GM21576 (cell line): ENCODE data around the gene PSMD14.

Experiments
- ATAC-seq: cut with Tn5 transposase; IDR thresholded peaks from one replicate; pipeline ENCODE4 v1.9.1; 2021; ENCODE audit warnings: mild to moderate bottlenecking, moderate library complexity; ENCODE audit not compliant: unreplicated experiment

PSMD14 gene

DNA sequence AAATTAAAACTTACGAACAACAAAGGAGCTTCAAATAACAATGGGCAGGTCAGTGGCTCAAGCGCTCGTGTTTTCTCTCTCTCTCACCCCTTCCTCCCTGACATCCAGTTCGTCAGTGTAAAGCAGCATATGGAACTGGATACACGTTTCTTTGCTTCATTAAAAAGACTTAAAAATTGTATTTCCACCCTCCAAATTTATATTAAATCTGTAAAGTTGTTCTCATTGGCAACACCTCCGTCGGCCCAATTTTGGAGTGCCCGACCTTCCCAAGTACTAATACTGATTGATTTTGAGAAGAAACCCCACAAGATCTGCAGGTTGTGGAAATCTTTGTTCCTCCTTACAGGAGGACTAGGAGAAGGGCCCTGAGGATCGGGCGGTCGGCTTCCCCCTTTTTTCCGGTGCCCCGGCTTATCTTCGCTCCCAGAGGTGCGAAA lies 110.1 kb downstream of the PSMD14 start:
- no peak for ATAC-seq

DNA sequence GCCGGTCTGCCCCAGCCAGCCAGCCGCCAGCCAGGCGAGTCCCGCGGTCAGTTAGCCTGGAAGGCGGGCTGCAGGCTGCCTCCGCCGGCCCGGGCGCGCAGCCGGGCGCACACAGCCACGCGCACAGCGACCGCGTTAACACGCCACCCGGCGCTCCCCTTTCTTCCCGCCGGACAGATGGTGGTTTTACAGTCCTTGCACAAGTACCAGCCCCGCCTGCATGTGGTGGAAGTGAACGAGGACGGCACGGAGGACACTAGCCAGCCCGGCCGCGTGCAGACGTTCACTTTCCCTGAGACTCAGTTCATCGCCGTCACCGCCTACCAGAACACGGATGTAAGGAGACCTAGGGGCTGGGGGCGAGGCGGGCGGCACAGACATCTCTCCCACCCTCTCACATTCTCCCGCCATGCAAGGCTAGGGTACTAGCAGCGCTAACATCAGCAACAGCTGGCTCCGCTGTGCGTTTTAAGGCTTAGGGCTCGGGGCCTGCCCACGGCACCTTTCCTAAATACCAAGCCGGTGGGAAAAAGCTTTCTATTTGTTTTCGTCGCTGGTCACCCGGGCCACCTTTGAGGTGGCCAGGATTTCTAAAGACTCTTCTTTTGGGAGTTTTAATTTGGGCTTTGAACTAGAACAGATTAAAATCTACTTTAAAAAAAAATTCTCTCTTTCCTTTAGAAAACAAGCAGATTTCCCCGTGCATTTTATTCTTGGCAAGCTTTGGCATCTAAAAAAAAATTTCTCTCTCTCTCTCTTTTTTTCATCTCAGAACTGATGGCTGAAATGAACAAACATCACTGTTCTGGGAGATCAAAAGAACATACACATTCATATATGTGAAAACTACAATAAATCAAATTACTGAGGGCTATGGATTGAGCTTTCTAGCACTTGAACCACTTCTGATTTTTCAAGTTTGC lies 110.8 kb downstream of the PSMD14 start:
- no peak for ATAC-seq

DNA sequence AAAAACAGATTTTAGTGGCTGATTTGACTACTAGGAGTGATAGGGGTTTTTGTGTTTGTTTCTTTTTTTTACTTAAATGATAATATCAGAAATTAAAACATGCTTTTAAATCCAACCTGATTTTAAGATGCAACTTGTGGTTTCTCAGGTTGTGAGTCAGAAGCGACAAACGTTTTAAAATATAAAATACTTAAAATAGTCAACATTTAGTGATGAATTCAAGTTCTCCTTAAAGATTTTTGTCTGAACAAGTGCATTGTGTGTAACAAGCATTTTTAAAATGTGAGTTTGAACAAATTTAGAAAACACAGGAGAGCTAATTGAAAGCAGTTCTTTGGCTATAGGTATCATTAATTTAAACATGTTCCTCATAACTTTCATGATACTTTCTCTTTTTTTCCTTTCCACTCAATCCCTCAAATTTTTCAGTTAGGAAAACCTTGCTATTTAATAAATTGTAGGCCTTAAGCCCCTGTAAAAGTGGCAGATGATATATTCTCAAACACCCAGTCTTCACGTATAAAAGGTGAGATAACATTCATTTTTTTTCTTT lies 111.5 kb downstream of the PSMD14 start:
- no peak for ATAC-seq

DNA sequence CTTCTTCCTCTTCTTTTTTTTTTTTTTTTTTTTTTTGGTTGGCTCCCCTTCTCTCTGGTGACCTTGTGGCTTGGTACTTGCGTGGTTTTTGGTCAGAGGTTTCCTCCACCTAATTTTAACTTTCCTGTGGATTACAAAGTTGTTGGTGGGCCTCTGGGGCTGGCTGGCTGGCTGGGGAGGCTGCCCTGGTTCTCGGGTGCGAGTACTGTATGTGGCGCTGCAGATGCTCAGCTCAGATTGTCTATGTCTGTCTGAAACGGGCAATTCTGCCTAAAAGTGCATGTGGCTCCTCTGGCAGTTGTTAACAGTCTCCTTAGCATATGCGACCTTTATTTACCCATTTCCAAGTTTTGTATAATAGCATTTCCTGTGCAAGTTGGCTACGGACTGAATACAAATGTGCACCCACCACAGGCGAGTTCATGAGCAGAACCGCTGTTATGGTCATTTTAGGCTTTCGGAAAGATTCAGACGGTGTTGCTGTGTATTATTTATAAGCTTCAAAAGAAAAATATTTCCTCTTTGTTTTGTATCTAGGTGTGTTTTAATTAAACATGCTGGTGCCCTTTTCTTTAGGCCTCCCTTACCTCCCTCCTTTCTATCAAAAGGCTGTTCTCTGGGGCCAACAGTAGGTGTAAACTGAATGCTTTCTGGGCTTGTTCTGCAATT lies 112.3 kb downstream of the PSMD14 start:
- ATAC-seq: no peak

DNA sequence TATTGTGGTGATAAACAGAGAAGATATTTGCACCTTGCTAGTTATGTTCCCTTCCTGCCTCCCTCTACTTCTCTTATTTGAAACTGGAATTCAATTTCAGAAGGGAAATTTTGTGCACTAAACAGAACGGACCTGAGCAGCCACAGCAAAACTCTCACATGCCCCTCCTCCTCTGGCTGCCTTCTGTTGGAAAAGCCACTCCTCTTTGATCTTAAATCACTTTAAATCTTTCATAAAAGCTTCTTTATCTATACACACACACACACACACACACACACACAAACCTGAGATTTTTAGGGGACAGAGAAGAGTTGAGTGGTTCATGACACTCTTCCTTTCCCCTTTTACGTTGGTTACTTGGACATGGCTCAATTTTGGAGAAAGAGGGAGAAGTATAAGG lies 113.5 kb downstream of the PSMD14 start:
- no peak for ATAC-seq

DNA sequence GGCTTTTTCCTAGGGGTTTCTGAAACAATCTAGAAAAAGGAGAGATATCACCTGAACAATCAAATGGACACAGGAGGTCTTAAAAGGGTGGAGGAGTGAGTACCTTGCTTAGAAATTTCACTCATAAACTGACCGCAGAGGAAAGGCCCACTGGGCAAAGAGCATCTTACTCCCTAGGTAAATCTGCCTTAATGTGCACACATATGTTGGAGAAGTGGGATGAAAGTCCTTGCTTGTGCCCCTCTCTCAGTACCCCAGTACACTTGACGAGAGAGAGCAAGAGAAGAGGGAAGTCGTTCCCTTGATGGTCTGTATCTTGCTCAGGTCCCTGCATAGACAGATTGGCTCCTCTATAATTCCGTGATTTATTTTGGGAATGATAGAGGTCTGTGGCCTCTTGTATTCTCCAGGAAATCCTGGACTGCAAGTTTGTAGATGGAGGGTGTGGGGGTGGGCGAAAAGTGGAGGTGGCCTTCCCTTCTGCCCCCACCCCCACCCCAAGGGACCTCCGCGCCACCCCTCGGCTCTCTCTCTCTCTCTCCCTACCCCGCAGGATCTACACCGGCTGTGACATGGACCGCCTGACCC lies 114.7 kb downstream of the PSMD14 start:
- no peak for ATAC-seq

DNA sequence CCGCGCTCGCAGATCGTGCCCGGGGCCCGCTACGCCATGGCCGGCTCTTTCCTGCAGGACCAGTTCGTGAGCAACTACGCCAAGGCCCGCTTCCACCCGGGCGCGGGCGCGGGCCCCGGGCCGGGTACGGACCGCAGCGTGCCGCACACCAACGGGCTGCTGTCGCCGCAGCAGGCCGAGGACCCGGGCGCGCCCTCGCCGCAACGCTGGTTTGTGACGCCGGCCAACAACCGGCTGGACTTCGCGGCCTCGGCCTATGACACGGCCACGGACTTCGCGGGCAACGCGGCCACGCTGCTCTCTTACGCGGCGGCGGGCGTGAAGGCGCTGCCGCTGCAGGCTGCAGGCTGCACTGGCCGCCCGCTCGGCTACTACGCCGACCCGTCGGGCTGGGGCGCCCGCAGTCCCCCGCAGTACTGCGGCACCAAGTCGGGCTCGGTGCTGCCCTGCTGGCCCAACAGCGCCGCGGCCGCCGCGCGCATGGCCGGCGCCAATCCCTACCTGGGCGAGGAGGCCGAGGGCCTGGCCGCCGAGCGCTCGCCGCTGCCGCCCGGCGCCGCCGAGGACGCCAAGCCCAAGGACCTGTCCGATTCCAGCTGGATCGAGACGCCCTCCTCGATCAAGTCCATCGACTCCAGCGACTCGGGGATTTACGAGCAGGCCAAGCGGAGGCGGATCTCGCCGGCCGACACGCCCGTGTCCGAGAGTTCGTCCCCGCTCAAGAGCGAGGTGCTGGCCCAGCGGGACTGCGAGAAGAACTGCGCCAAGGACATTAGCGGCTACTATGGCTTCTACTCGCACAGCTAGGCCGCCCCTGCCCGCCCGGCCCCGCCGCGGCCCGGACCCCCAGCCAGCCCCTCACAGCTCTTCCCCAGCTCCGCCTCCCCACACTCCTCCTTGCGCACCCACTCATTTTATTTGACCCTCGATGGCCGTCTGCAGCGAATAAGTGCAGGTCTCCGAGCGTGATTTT lies 115.5 kb downstream of the PSMD14 start:
- ATAC-seq: no peak

DNA sequence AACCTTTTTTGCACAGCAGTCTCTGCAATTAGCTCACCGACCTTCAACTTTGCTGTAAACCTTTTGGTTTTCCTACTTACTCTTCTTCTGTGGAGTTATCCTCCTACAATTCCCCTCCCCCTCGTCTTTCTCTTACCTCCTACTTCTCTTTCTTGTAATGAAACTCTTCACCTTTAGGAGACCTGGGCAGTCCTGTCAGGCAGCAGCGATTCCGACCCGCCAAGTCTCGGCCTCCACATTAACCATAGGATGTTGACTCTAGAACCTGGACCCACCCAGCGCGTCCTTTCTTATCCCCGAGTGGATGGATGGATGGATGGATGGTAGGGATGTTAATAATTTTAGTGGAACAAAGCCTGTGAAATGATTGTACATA lies 116.2 kb downstream of the PSMD14 start:
- no peak for ATAC-seq

DNA sequence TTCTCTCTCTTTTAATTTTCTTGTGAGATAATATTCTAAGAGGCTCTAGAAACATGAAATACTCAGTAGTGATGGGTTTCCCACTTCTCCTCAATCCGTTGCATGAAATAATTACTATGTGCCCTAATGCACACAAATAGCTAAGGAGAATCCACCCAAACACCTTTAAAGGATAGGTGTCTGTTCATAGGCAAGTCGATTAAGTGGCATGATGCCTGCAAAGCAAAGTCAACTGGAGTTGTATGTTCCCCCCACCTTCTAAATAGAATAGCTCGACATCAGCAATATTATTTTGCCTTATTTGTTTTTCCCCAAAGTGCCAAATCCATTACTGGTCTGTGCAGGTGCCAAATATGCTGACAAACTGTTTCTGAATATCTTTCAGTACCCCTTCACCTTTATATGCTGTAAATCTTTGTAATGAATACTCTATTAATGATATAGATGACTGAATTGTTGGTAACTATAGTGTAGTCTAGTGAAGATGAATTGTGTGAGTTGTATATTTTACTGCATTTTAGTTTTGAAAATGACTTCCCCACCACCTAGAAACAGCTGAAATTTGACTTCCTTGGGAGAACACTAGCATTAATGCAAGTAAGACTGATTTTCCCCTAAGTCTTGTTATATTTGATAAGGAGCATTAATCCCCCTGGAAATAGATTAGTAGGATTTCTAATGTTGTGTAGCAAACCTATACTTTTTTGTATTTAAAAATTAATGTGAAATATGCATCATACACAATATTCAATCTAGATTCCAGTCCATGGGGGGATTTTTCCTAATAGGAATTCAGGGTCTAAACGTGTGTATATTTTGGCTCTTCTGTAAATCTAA lies 116.9 kb downstream of the PSMD14 start:
- ATAC-seq: no peak

DNA sequence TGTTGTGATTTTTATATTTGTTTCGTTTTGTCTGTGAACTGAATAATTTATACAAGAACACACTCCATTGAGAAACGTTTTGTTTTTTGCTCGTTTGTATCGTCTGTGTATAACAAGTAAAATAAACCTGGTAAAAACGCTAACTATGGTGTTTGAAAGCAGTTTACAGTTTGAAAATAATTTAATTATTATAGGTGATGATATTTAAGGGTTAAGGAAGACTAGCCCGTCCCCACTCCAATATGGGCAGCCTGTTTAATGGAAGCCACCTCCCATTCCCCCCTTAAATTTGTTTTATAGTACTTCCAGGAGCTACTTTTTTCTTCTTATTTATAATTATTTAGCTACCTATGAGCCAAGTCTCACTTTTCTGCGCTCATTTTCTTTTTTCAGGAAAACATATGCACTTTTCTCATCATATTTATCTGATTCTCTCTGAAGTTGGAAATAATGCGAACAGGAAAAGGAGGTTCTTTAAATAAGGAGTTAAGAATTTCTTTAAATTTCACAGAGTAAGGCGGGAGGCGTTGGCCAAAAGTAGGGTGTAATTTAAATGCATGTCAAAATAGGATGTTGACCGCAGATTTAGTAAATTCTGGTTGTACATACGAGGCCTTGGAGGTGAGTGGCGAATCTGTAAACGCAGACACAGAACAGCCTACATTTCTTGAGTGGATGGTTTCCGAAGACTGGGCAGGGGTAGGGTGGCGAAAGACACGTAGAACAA lies 117.7 kb downstream of the PSMD14 start:
- no peak for ATAC-seq

DNA sequence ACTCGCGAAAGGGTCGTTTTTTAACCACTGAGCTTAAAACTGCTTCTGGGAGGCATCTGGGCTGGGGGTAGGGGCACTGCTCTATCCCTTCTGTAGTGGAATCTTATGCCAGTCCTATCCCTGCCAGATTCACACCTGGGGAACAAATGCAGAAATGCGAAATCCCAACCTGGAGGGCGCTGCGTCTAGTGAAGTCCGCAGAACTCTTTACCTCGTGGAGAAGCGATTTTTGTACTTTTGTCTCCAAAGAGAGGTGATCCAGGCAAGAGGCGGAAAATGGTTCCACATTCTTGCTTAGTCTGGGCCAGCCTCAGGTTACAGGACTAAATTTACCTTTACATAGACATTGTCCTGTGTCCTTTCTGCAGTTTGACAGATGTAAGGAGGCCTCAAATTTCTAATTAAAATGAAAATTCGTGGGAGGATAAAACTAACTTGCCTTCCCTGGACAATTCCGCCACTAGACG lies 118.3 kb downstream of the PSMD14 start:
- ATAC-seq: no peak

DNA sequence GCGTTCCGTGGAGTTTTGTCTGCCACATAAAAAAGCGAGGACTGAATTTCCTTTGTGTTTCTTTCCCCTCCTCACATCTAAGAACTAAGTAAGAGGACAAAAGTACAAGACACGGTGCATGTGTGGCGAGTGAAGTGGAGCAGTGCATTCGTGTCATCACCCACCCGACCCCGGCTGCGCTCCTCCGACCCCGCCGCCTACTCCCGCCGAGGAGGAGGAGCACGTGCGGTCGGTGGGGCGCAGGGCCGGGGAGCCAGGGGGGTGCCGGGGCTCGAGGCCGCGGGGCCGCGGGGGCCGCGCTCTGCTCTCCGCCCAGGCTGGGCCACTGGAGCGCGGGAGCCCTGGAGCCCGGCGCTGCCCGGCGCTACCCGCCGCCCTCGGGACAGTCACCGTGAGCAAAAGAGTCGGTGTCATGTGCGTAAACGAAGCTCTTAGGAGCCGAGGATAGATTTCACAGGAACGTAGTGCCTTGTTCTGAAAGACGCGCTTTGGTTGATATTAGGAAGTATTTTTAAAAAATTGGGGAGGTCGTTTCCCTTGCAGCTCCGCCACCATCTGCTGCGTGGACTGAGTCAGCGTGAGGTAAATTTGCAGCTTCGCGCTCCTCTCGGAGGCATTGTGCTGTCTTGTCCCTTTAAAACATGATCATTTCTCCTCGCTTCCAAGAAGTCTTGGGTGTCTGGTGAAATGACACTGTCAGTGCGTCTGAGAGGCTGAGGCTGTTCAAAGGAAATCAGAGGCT lies 118.9 kb downstream of the PSMD14 start:
- no peak for ATAC-seq

DNA sequence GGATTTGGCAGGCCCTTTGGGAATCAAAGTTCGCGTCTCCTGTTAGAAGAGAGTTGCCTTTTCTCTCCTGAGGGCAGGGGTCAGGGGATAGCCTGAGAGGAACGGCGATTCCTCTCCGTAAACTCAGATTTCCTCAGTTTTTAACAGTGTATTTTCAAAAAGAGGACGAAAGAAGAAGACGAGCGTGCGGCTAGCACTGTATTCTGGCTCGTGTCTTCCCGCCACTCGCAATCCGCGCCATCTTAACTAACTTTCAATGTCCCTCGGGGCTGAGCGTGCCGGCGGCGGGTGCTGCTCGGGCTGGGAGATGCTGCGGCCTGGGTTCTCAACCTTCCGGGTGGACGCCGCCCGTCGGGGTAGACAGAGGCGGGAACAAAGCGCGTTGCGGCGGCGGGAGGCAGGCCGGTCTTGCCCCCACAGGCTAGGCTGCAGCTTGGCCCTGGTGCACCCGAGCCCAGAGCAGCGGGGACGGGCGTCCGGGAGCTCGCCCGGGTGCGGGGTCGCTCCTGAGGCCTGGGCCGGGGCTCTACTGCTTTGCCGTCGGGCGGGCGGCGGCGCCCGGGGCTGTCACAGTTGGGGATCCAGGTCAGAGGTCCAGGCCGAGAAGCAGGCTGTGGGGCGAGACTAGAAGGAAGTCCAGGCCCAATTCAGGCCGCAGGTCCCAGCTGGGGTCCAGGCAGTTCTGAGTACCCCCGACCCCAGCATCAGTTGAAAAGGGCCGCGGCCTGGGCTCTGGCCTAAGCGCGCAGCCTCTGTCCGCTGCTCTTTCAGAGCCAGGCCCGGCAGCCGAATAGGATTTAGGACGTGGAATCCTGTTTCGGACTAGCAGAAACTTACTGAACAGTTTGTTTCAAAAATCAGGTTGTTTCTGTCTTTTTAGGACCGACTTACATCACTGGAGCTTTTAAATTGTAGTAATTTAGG lies 119.7 kb downstream of the PSMD14 start:
- ATAC-seq: no peak

DNA sequence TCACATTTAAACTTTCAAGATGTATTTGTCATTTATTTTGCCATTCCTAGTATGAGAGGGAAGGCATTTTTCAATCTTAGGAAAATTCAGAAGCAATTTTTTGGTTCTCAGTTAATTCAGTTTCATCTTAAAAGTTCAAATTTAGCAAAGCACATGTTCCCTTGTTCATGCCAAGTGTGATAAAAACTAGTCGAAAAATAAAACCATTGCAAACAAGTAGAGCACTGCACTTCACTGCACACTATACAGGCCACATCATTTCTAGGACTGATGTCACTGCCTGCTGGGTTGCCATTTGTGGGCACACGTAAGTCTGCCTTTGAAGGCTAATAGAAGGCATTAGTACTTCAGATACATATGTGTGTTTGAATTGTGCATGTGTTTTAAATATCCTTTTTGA lies 122.2 kb downstream of the PSMD14 start:
- ATAC-seq: no peak

DNA sequence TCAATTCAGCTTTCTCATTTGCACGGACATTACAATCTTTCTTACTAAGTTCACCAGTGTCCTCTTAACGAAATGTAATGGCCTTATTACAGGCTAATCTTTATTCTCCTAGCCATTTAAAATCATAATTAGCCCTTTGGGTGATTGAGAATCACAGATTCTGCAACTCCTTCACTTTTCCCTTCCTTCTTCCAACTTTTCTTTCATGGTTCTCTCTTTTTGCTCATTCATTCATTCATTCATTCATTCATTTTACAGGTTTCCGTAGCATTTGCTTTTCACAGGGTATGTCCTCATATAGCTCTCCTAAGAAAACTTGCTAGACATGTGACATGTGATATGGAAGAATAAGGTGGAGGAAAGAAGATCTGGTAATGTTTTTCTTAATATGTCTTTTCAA lies 123.9 kb downstream of the PSMD14 start:
- no peak for ATAC-seq

DNA sequence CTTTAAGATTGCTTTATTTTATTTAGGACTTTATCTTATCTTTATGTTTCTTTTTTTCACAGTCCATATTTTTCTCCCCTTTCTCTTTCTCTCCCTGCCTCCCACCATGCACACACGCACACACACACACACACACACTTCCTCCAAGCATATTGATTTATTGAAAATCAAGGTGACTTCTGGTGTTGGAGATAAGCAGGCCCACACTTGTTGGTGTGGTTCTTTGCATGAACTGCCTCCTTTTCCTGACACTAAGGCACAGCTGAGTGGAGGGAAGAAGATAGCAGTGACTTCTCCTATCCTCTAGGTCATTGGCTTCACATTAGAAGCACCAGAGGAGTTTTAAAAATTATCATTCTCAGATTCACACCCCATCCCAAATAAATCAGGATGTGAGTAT lies 125.9 kb downstream of the PSMD14 start:
- no peak for ATAC-seq

DNA sequence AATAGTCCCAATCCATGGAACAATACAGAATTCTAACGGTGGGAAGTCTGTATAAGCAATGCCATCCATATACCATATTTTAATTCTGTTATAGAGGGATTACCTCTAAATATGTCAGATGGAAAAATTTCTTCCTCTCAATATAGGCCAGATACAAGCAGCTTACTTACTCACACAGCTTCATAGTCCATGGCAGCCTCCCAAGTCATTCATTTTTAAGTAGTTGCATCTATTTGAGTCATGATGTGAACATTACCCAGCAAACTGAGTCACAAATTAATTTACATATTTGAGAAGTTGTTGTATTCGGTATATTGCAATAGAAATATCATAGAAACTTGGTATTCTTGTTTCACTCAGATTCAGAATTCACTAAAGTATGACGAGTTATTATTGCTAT lies 128.2 kb downstream of the PSMD14 start:
- ATAC-seq: no peak
